H9 (cell line): Measurements from ENCODE around the gene IREB2. TPM values are rescaled to one million over a fixed set of nuclear protein-coding genes. Genes with fewer than 3 reads are reported as not detected.

Experiments
- DNase-seq: peaks from one replicate; pipeline ENCODE4 v3.0.0-alpha.2; 2017
- H2AFZ ChIP-seq: one replicate; pipeline ENCODE4 v1.6.1; 2013; ENCODE audit warnings: mild to moderate bottlenecking, low read length, control low read depth, moderate library complexity
- H2AK5ac ChIP-seq: 2 replicates; pipeline ENCODE4 v1.6.1; 2013; ENCODE audit warnings: low read length, control low read depth, mixed read lengths; ENCODE audit not compliant: insufficient read length
- H2BK120ac ChIP-seq: one replicate; pipeline ENCODE4 v1.6.1; 2013; ENCODE audit warnings: low read depth, mild to moderate bottlenecking, low read length, control low read depth, inconsistent platforms; ENCODE audit not compliant: poor library complexity, severe bottlenecking
- H2BK12ac ChIP-seq: 2 replicates; pipeline ENCODE4 v1.6.1; 2013; ENCODE audit warnings: low read length, control low read depth, mixed read lengths, low read depth; ENCODE audit not compliant: insufficient read length
- H2BK15ac ChIP-seq: 2 replicates; pipeline ENCODE4 v1.6.1; 2013; ENCODE audit warnings: low read depth, low read length, control low read depth
- H2BK20ac ChIP-seq: one replicate; pipeline ENCODE4 v1.6.1; 2013; ENCODE audit warnings: low read depth, mild to moderate bottlenecking, low read length, control low read depth, inconsistent platforms; ENCODE audit not compliant: poor library complexity, severe bottlenecking
- H2BK5ac ChIP-seq: 2 replicates; pipeline ENCODE4 v1.6.1; 2013; ENCODE audit warnings: low read length, control low read depth, mixed read lengths; ENCODE audit not compliant: insufficient read length
- H3K14ac ChIP-seq: 2 replicates; pipeline ENCODE4 v1.6.1; 2013; ENCODE audit warnings: low read length, control low read depth; ENCODE audit not compliant: insufficient read depth
- H3K18ac ChIP-seq: 2 replicates; pipeline ENCODE4 v1.6.1; 2013; ENCODE audit warnings: low read depth, mild to moderate bottlenecking, mixed read lengths, low read length, control low read depth; ENCODE audit not compliant: insufficient read length
- H3K23ac ChIP-seq: 2 replicates; pipeline ENCODE4 v1.6.1; 2013; ENCODE audit warnings: low read length, control low read depth, mixed read lengths, low read depth; ENCODE audit not compliant: insufficient read length
- H3K23me2 ChIP-seq: 2 replicates; pipeline ENCODE4 v1.6.1; 2013; ENCODE audit warnings: low read depth, mild to moderate bottlenecking, mixed read lengths, low read length, control low read depth; ENCODE audit not compliant: insufficient read length, poor library complexity, severe bottlenecking
- H3K27ac ChIP-seq: 2 replicates; pipeline ENCODE4 v1.5.1; 2013; ENCODE audit warnings: low read length, control low read depth, mixed read lengths, low read depth; ENCODE audit not compliant: insufficient read length
- H3K27me3 ChIP-seq: 2 replicates; pipeline ENCODE4 v1.6.1; 2013; ENCODE audit warnings: low read length, control low read depth, inconsistent platforms; ENCODE audit not compliant: insufficient read depth
- H3K4ac ChIP-seq: 2 replicates; pipeline ENCODE4 v1.6.1; 2013; ENCODE audit warnings: low read depth, mild to moderate bottlenecking, control low read depth, inconsistent platforms, low read length, moderate library complexity
- H3K4me1 ChIP-seq: 2 replicates; pipeline ENCODE4 v1.6.1; 2013; ENCODE audit warnings: low read length, control low read depth, inconsistent platforms; ENCODE audit not compliant: insufficient read depth
- H3K4me2 ChIP-seq: 2 replicates; pipeline ENCODE4 v1.6.1; 2013; ENCODE audit warnings: low read length, control low read depth, mixed read lengths; ENCODE audit not compliant: insufficient read length, insufficient read depth
- H3K56ac ChIP-seq: 2 replicates; pipeline ENCODE4 v1.6.1; 2013; ENCODE audit warnings: low read depth, mild to moderate bottlenecking, mixed read lengths, low read length, control low read depth; ENCODE audit not compliant: insufficient read length
- H3K79me1 ChIP-seq: 2 replicates; pipeline ENCODE4 v1.6.1; 2013; ENCODE audit warnings: low read depth, mild to moderate bottlenecking, moderate library complexity, low read length, control low read depth, inconsistent platforms; ENCODE audit not compliant: insufficient read depth, poor library complexity, severe bottlenecking
- H3K79me2 ChIP-seq: 2 replicates; pipeline ENCODE4 v1.6.1; 2013; ENCODE audit warnings: low read length, control low read depth, inconsistent platforms; ENCODE audit not compliant: insufficient read depth
- H3K9ac ChIP-seq: 2 replicates; pipeline ENCODE4 v1.6.1; 2013; ENCODE audit warnings: low read length, control low read depth, mixed read lengths; ENCODE audit not compliant: insufficient read length; ENCODE audit errors: extremely low read depth
- H3K9me3 ChIP-seq: one replicate; pipeline ENCODE4 v1.6.1; 2013; ENCODE audit warnings: low read depth, low read length, inconsistent platforms; ENCODE audit not compliant: control insufficient read depth
- H3T11ph ChIP-seq: one replicate; pipeline ENCODE4 v1.6.1; 2013; ENCODE audit warnings: mild to moderate bottlenecking, low read length, control low read depth, inconsistent platforms
- H4K20me1 ChIP-seq: one replicate; pipeline ENCODE4 v1.6.1; 2013; ENCODE audit not compliant: control insufficient read depth, insufficient read length, insufficient read depth
- H4K5ac ChIP-seq: 2 replicates; pipeline ENCODE4 v1.6.1; 2013; ENCODE audit warnings: low read depth, mild to moderate bottlenecking, mixed read lengths, low read length, control low read depth; ENCODE audit not compliant: insufficient read length
- H4K8ac ChIP-seq: replicated peaks from 2 replicates; pipeline ENCODE4 v1.6.1; 2013; ENCODE audit warnings: low read length, control low read depth, mixed read lengths, low read depth; ENCODE audit not compliant: insufficient read length
- H4K91ac ChIP-seq: 2 replicates; pipeline ENCODE4 v1.6.1; 2013; ENCODE audit warnings: low read depth, mild to moderate bottlenecking, moderate library complexity, mixed read lengths, low read length, control low read depth; ENCODE audit not compliant: insufficient read length
- H3K27ac Mint-ChIP-seq, 3 experiments: 2 replicates in 2 of 3; 3 replicates in 1 of 3; pipeline ENCODE4 v1.8.0; 2020 to 2021; ENCODE audit warnings: mixed read lengths in 3 of 3, mild to moderate bottlenecking in 1 of 3, moderate library complexity in 1 of 3
- H3K27me3 Mint-ChIP-seq: 2 replicates; pipeline ENCODE4 v1.8.0; 2021; ENCODE audit warnings: low read depth, mild to moderate bottlenecking, moderate library complexity, mixed read lengths
- H3K36me3 Mint-ChIP-seq, 3 experiments: 2 replicates in 2 of 3; 3 replicates in 1 of 3; pipeline ENCODE4 v1.8.0; 2020 to 2021; ENCODE audit warnings: low read depth in 3 of 3, mixed read lengths in 3 of 3; ENCODE audit not compliant: insufficient read depth in 1 of 3
- H3K4me1 Mint-ChIP-seq, 2 experiments: 2 replicates each; pipeline ENCODE4 v1.8.0; 2020; ENCODE audit warnings: mixed read lengths in 2 of 2
- H3K4me3 Mint-ChIP-seq, 2 experiments: 2 replicates in 1 of 2; 3 replicates in 1 of 2; pipeline ENCODE4 v1.8.0; 2020 to 2021; ENCODE audit warnings: mild to moderate bottlenecking in 2 of 2, mixed read lengths in 2 of 2, moderate library complexity in 1 of 2
- H3K9me3 Mint-ChIP-seq, 2 experiments: 2 replicates in 1 of 2; 3 replicates in 1 of 2; pipeline ENCODE4 v1.8.0; 2020; ENCODE audit warnings: mild to moderate bottlenecking in 2 of 2, mixed read lengths in 2 of 2, moderate library complexity in 1 of 2
- WGBS: extraction: QIAGEN DNeasy Blood & Tissue Kit; methylation state at CpG from one replicate; pipeline ENCODE4 v1.1.7; 2013; ENCODE audit warnings: missing lambda C conversion rate, low lambda C conversion rate, mixed read lengths; ENCODE audit not compliant: insufficient read length; ENCODE audit errors: extremely low coverage; 5-methylcytosine and 5-hydroxymethylcytosine counted together
- long read RNA-seq: library from polyadenylated mRNA; unstranded; transcript quantifications from one replicate; pipeline ENCODE4 v2.0.0, GENCODE V29; 2020
- total RNA-seq: library from RNA; stranded (reverse); gene quantifications from 2 replicates; pipeline ENCODE4 v1.2.1, GENCODE V29; 2021
- TF ChIP-seq, protein P1 (sequence below): fragments of 200-600 bp; sonication (generic); conservative IDR thresholded peaks from 3 replicates; pipeline ENCODE4 v1.8.0; 2021; ENCODE audit warnings: antibody characterized with exemption, mild to moderate bottlenecking

The IREB2 gene, protein sequence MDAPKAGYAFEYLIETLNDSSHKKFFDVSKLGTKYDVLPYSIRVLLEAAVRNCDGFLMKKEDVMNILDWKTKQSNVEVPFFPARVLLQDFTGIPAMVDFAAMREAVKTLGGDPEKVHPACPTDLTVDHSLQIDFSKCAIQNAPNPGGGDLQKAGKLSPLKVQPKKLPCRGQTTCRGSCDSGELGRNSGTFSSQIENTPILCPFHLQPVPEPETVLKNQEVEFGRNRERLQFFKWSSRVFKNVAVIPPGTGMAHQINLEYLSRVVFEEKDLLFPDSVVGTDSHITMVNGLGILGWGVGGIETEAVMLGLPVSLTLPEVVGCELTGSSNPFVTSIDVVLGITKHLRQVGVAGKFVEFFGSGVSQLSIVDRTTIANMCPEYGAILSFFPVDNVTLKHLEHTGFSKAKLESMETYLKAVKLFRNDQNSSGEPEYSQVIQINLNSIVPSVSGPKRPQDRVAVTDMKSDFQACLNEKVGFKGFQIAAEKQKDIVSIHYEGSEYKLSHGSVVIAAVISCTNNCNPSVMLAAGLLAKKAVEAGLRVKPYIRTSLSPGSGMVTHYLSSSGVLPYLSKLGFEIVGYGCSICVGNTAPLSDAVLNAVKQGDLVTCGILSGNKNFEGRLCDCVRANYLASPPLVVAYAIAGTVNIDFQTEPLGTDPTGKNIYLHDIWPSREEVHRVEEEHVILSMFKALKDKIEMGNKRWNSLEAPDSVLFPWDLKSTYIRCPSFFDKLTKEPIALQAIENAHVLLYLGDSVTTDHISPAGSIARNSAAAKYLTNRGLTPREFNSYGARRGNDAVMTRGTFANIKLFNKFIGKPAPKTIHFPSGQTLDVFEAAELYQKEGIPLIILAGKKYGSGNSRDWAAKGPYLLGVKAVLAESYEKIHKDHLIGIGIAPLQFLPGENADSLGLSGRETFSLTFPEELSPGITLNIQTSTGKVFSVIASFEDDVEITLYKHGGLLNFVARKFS
- total RNA-seq, result 87.6 and 93.3 TPM in 2 replicates
- long read RNA-seq, full-length matches to known transcripts, result 60 of 128 reads
- long read RNA-seq, partial matches to known transcripts, result 43 of 128 reads
- long read RNA-seq, other reads (novel, unspliced or antisense), result 25 of 128 reads

DNA sequence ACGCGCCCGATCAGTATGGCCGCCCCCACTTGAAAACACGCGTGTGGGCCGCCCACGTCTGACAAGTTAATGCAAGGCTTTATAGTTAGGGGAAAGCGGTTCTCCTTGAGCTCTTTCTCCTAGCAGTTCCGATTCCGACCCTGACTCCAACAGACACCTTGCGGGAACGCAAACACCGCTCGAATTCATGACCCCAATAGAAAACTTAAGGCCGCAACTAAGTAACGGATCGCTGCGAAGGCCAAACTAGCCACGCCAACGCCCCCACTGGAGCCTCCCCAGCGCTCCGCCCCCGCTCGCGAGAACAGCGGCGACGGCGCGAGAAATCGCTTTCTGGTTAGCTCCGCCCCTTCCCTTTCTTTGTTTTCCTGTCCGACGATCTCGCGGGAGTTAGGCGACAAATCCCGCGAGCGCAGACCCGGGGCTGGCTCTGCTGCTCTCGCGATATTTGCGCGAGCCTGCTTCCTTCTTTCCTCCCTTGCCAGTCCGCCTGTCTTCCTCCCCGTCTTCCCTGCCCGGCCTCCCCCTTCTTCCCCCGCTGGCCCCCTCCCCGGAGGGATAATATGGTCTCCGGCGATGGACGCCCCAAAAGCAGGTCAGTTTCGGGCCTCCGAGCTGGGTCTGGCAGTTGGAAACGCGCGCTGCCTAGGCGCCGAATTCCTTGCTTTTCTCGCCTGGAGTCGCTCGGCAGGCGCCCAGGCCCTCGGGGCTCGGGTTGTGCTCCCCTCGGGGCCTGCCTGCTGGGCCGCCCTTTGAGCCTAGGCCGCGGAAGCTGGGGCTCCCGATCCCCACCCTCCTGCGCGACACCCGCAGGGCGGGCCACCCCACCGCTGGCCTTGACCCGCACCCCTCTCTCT lies at the start of gene IREB2:
TSS of gene IREB2 (plus strand) at position 455 of the 857 bp plus-strand sequence. CDS start at position 577, 122 bp downstream.
- peaks cover 15 to 35% (median 28%) of the 10 kb centered on the region in 3 experiments; a peak in 6 of 7 replicates for H3K36me3 Mint-ChIP-seq
- peak within 1 kb of the TSS; percentile 88 for H3K18ac ChIP-seq

More for the DNA sequence above, at the start of gene IREB2:
- no peaks in the 10 kb centered on the region for H3K9me3 Mint-ChIP-seq
- Histone ChIP-seq H4K5ac (peak within 1 kb of the TSS; percentile 67), H2AFZ (no peak within 1 kb of the TSS), H3K27ac (no peak within 1 kb of the TSS), H2AK5ac (no peak within 1 kb of the TSS), H4K8ac (no peak within 1 kb of the TSS), H4K20me1 (no peaks in the 10 kb centered on the region), H3K4ac (no peak within 1 kb of the TSS; the same call in 1 of the 2 replicates), H3T11ph (no peak within 1 kb of the TSS), H2BK20ac (no peak within 1 kb of the TSS), H3K9me3 (no peaks in the 10 kb centered on the region), H3K79me1 (peaks cover 8% of the 10 kb centered on the region), H3K9ac (peak within 1 kb of the TSS; percentile 98), H3K4me2 (peak within 1 kb of the TSS; percentile 81), H3K79me2 (peaks cover 11% of the 10 kb centered on the region), H2BK120ac (no peak within 1 kb of the TSS), H2BK15ac (no peak within 1 kb of the TSS), H2BK12ac (no peak within 1 kb of the TSS), H4K91ac (peak within 1 kb of the TSS; percentile 90), H3K27me3 (no peaks in the 10 kb centered on the region), H3K23me2 (no peaks in the 10 kb centered on the region), H3K56ac (no peak within 1 kb of the TSS), H2BK5ac (peak within 1 kb of the TSS; percentile 32), H3K23ac (no peak within 1 kb of the TSS), H3K14ac (peak within 1 kb of the TSS; percentile 94), H3K4me1 (no peaks in the 10 kb centered on the region; the same call in 1 of the 2 replicates)
- peak; percentile 98 for DNase-seq
- TF ChIP-seq, protein P1, sequence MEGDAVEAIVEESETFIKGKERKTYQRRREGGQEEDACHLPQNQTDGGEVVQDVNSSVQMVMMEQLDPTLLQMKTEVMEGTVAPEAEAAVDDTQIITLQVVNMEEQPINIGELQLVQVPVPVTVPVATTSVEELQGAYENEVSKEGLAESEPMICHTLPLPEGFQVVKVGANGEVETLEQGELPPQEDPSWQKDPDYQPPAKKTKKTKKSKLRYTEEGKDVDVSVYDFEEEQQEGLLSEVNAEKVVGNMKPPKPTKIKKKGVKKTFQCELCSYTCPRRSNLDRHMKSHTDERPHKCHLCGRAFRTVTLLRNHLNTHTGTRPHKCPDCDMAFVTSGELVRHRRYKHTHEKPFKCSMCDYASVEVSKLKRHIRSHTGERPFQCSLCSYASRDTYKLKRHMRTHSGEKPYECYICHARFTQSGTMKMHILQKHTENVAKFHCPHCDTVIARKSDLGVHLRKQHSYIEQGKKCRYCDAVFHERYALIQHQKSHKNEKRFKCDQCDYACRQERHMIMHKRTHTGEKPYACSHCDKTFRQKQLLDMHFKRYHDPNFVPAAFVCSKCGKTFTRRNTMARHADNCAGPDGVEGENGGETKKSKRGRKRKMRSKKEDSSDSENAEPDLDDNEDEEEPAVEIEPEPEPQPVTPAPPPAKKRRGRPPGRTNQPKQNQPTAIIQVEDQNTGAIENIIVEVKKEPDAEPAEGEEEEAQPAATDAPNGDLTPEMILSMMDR, result no peak
- H3K4me3 Mint-ChIP-seq, result peak within 1 kb of the TSS; percentile 88 to 90
- WGBS, result no CpG with 5 or more reads among the region's 78 CpGs
- H3K27me3 Mint-ChIP-seq, result no peaks in the 10 kb centered on the region
- H3K27ac Mint-ChIP-seq, result peak within 1 kb of the TSS; percentile 92 to 99 (median 97)
- H3K4me1 Mint-ChIP-seq, result peaks cover 7 to 15% of the 10 kb centered on the region in 2 experiments
